GM19324 (cell line): ENCODE measurements around the gene GDPD2.

Experiments
- ATAC-seq: cut with Tn5 transposase; IDR thresholded peaks from one replicate; pipeline ENCODE4 v1.9.1; 2021; ENCODE audit warnings: mild to moderate bottlenecking, moderate library complexity; ENCODE audit not compliant: unreplicated experiment, low FRiP score

GDPD2 gene

DNA sequence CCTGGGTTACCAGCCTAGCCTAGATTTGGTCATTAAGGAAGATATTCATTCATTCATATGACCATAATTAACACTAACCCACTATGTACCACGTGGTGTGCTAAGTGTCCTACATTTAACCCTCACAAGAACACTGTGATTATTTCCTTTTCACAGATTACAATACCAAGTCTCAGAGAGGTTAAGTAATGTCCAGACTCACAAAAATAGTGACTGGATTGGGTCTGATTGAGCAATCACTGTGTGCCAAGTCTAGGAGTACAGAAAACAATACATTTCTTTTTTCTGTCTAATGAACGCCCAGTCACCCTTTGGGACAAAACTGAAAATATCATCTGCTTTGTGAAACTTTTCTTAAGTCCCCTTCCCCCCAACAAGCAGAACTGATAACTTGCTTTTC is 13.9 kb downstream of the GDPD2 start:
- no peak for ATAC-seq

DNA sequence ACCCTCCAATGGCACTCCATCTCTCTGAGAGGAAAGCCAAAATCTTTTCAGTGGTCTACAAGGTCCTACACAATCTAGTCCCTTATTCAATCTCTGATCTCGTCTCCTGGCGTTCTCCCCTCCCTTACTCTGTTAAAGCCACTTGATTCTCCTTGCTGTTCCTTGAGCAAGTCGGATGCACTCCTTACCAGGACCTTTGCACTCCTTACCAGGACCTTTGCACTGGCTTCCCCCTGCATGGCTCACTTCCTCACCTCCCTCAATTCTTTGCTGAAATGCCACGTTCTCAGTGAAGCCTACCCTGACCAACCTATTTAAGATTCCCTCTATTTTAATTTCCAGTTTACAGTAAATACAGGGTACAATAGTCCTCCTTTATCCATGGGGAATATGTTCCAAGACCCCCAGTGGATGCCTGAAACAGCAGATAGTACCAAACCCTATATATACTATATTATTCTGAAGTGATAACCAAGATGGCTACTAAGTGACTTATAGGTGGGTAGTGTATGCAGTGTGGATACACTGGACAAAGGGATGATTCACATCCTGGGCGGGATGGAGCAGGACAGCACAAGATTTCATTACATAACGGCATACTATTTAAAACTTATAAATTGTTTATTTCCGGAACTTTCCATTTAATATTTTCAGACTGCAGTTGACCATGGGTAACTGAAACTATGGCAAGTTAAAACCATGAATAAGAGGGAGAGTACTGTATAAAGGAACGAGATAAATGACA is 15.0 kb downstream of the GDPD2 start:
- no peak for ATAC-seq

DNA sequence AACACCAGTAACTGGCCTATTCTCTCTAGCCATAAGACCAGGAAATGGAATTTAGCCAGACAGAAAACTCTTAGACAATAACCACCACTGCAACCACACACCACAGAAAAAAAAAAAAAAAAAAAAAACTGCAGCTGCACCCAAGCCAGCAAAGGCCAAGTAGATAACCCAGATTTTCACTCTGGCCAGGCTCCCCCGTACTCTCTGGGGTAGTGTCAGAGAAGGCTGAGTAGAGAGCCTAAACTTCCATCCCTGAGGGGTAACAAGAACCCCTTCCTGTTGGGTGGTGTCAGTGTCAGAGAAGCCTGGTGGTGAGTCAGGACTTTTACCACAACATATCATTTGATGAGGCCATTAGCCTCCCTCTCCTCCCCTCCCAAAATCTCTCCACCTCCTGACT is 15.9 kb downstream of the GDPD2 start:
- ATAC-seq: no peak

DNA sequence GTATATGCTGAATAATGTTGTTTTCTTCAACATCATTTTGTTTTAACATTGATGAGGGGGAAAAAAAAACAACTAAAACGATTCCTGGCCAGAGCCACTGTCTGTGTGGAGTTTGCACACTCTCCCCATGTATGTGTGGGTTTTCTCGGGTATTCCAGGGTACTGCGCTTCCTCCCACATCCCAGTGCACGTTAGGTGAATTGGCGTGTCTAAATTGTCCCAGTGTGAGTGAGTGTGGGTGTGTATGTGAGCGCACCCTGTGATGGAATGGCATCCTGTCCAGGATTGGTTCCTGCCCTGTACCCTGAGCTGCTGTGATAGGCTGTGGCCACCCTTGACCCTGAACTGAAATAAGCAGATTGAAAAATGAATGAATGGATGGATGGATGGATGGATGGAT is 19.1 kb downstream of the GDPD2 start:
- no peak for ATAC-seq

DNA sequence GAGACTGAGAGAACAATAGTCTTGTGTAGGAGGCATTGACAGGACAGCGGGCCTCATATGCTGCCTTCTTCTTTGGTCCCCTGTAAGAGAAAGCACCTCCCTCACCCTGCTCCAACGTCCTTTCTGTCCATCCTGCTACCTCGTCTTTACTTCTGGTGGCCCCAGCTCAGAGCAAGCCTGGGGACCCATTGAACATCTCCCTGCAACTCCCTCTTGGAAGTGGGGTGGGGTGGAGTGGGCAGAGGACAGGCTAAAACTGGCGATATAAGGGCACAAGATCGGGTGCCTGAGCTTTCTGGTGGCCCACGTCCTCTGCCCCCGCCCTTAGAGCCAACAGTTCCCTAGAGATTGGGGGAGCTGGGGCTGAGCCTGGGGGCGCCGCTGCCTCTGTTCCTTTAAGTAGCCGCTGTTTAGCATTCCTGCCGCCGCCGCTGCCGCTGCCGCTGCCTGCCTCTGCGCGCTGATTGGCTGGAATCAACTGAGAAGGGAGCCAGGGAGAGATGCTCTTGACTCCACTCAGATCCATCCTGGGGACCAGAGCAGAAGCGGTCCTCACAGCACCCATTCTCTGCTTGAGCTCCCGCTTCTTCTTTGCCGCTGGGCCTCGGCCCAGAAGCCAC is 21.3 kb downstream of the GDPD2 start, which contains the start of gene DLG3:
TSS of gene DLG3 (plus strand) at position 510 of the 620 bp plus-strand sequence. CDS start 367 bp downstream, outside the sequence.
- no peak for ATAC-seq

DNA sequence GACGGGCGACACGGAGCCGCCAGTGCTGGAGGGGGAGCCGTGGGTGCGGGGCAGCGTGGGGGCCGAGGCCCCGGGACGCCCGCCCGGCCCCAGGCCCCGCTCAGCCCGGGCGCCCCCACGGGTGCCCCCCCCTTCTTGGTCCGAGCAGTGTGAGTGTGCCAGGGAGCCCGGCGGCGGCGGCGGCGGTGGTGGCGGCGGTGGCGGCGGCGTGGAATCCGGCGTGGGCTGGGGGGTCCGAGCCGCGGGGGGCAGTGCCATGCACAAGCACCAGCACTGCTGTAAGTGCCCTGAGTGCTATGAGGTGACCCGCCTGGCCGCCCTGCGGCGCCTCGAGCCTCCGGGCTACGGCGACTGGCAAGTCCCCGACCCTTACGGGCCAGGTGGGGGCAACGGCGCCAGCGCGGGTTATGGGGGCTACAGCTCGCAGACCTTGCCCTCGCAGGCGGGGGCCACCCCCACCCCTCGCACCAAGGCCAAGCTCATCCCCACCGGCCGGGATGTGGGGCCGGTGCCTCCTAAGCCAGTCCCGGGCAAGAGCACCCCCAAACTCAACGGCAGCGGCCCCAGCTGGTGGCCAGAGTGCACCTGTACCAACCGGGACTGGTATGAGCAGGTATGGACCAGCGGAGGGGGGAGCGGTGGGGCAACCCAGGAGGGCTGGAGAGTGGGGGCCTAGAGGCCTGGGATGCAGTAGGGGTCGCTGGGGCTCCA is 22.0 kb downstream of the GDPD2 start:
- no peak for ATAC-seq

DNA sequence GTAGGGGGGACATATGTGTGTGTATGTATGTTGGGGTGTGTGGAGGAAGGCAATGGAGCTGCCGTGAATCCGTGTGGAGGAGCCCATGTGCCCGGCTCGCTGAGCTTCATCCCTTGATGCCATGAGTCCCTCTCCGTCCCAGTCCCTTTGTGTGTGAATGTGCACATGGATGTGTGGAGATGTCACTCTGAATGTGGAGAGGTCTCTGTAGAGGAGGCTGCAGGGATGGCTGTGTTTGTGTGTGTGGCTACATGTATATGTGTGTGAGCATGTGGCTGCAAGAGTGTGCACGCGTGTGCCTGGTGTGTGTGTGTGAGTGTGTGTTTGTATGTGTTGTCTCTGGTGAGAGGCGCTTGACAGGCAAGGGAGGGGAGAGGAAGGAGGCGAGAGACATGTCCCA is 22.8 kb downstream of the GDPD2 start:
- no peak for ATAC-seq

DNA sequence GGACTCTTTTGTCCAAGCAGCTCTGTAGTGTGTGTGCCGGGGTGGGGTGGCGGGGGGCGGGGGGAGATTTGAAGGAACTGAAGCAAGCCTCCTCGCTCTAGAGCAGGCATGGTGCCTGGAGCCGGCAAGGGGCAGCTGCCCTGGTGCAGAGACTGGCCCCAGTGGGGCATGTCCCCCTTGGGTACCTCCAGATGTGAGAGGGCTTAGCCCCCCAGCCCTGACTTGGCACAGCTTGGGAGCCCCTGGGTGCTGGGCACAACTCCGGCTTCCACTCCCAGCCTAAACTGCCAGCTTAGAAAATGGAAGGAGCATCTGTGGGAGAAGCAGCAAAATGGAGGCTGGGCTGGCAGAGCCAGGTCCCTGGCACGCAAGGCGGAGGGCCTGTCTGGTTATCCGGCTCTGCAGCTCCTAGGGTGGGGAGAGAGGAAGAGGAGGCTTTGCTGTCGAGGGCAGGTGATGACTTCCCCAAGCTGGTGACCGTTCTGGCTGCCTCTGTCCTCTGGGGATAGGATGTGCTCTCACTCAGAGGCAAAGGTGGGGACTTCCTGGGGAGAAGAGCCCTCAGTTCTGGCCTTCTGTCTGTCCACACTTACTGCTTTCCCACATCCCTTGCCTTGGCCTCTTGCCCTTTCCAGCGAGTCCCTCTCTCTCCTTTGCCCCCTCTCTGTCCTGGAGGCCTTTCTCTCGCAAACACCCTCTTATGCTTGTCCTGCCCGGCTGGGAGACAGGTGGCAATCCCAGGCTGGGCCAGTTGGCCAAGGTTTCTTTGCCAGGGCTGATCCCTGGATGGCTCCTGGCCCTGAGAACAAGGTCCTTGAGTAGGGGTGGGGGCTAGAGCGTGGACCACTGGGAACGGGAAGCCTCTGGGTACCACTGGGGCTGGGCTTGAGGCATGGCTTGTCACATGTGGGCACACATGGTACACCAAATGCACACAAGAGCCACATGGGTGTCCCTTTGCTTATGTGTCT is 23.6 kb downstream of the GDPD2 start:
- no peak for ATAC-seq

DNA sequence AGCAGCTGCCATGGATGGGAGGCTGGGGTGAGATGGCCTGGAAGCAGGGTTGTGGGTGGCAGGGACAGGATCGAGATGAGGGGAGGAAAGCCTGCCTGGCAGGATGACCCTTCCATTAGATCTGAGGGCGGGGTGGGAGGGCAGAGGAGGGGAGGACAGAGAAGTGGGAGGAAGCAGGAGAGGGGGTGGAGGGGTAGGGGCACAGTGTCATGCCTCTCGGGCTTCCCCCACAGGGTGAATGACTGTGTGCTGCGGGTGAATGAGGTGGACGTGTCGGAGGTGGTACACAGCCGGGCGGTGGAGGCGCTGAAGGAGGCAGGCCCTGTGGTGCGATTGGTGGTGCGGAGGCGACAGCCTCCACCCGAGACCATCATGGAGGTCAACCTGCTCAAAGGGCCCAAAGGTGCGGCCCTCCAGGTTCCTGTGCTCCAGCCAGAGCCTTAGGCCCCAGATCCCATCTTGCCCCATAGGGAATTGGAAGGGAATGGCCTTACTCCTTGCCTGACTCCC is 26.4 kb downstream of the GDPD2 start:
- no peak for ATAC-seq

DNA sequence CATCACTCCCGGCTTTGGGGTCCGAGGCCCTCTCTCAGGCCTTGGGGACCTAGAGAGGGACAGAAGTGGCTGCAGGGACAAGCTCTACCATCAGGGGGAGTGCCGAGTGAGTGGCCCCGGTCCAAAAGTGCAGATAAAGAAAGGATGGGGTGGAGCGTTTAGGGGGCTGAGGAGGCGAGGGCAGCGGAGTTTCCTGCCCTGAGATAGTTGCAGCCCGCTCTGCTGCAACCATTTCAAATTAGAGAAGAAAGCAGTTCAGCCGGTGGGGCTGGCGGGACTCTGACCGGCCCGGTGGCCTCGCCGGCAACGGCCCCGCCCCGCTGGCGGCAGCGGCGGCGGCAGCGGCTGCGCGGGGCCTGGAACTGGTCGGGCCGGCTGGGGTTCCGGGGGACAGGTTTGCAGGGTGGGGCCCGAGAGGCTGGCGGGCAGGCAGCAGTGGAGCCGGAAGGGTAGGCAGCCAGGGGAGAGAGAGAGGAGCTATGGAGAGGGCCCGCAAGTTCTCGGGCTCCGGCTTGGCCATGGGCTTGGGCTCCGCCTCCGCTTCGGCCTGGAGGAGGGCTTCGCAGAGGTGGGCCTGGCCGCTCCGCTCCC is 29.1 kb downstream of the GDPD2 start:
- ATAC-seq: no peak

DNA sequence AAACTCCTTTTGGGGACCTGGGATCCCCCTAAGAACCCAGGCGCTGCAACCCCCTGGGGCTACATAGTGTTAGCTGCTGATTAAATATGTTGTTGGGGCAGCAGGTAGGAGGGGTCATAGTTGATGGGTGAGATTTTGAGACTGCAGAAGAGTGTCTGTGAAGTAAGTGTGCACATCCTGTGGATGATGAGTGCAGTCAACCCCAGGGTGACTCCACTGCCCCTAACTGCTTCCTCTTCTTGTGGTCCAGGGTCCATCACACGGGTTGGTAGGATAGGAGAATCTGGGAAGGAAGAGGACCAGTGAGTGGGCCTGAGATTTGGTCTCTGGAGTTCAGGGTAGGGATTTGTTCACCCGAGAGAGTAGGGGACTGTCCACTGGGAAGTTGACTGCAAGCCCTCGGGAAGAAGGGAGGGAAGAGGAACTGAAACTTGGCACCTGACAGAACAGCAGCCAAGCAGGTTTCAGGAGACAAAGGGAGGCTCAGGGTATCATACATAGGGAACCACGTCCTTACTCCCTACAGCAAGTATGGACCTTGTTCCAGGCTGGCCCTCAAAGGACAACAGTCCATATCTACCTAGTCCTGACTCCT is 30.0 kb downstream of the GDPD2 start:
- ATAC-seq: no peak

DNA sequence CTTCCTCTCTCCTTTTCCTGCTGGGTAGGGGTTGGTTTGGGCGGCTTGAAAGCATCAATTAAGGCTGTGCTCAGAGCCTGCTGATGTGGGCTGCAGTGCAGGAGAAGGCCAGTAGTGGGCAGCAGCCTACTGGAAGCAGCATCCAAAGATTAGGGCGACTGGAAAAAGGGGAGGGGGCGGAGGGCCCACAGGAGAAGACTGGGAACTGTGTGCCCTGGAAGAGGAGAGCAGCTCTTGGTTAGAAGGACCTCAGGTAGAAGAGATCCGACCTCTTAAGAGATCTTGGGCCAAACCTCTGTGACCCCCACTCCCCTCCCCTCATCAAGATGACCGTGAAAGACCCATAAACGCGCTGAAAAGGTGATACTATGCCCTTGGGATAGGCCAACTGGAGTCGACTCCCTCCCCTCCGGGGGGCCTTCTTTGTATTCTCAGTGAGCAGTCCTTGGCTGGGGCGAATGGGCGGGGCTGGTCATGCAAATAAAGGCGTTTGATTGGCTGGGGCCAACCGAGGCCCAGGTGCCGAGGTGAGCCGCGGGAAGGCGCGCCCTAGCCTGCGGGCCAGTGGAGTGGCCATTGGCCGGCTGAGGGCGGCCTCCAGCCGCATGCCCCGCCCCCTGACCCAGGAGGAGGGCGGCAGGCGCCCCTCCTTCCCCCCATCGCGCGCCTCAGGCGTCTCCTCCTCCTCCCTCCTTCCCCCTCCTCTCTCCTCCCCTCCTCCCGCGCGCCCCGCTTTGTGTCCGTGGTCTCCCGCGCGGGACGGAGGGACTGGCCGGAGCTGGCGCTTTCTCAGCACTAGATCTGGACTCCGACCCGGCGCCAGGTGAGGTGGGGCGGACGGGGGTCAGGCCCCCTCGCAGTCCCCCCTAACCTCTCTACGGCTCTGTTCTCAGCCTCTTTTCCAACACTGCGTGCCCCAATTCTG is 31.6 kb downstream of the GDPD2 start:
- ATAC-seq: peak; percentile 72

DNA sequence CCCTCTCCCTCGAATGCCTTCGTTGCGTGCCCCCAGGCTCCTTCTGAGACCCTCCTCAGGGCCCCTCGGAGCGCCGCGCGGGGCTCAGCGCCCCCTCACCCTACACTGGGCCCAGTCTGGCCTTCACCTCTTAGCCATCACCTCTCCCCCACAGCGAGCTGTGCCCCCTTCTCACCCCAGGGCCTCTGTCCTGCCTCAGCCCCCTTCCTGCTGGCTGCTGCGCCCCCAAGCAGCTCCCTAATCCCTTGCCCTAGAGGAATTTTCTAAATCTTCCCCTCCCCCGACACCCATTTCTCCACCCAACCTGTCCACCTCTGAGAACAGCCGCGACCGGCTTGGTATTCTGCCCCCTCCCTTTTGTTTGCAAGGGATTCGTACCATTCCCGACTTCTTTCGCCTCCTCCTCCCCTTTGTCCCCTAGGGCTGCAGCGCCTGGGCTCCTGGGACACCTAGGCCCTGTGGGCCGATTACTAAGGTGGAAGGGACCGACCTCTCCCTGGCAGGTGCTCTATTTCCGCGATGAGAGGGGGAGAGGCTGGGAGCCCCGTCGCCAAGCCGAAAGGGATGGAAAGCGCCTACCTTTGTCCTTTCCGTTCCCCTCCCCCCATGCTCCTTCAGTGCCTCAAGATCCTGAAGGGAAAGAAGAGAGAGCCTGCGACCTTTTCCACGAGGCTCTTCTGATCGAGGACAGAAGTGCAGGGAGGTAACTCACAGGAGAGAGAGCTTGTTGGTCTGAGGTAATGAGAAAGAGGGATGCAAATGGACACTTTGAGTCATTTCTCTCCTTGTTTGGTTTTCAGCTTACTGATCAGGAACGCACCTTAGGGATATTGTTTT is 32.5 kb downstream of the GDPD2 start:
- no peak for ATAC-seq

DNA sequence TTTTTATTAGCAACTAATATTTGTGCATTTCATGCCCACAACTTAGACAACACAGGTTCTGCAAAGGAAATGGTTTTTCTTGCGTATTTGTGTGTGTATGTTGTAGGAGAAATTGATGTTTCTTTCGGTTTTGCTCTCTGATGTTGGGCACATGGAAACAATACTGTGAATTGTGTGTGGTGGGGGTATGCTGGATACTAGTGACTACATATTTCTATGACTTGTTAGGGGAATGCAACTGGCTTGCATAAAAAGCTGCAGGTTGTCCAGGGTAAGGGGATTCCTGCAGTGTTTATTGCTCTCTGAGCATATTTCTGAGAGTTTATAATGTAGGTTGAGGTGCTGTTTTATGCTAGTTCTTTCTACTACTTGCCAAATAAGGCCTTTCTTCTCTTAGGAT is 33.1 kb downstream of the GDPD2 start:
- no peak for ATAC-seq

DNA sequence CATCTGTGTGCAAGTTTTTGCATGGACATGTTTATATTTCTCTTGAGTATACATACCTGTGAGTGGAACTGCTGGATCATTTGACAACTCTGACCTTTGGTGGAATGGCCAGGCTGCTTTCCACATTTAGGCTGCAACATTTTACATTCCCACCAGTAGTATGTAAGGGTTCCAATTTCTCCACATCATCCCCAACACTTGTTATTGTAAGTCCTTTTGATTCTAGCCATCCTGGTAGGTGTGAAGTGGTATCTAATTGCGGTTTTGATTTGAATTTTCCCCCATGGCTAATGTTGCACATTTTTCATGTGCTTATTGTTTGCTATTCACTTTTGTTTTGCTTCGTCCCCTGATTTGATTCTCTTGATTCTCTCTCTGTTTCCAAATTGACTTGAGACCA is 37.9 kb downstream of the GDPD2 start:
- no peak for ATAC-seq

DNA sequence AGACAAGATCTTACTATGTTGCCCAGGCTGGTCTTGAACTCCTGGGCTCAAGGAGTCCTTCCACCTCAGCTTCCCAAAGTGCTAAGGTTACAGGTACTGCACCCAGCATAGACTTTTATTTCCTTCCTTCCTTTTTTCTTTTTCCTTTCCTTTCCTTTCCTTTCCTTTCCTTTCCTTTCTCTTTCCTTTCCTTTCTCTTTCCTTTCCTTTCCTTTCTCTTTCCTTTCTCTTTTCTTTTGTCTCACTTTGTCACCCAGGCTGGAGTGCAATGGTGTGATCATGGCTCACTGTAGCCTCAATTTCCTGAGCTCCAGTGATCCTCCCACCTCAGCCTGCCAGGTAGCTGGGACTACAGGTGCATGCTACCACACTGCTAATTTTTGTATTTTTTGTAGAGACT is 40.9 kb downstream of the GDPD2 start:
- no peak for ATAC-seq

DNA sequence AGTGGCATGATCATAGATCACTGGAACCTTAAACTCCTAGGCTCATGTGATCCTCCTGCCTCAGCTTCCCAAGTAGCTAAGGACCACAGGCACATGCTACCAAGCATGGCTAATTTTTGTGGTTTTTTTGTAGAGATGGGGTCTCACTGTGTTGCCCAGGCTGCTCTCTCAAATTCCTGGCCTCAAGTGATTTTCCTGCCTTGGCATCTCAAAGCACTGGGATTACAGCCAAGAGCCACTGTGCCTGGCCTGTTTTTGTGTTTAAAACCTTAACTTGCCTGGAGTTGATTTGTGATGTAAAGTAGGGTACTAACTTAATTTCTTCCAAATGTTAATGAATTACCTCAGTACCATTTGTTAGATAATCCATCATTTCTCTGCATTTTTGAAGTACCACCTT is 43.9 kb downstream of the GDPD2 start:
- ATAC-seq: no peak

DNA sequence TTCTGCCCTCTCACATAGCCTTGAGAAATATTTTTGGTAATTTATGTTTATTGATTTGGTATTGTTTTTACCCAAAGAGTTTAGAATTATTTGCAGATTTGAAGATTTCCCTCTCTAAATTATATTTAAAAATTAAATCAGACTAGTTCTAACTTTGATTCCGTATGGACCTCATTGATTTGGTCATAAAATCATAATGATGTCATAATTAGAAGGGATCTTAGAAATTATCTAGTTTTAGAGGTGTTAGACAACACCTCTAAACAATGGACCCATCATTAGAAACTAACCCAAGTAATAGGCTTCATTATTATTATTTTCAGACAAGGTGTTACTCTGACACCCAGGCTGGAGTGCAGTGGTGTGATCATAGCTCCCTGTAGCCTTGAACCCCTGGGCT is 45.6 kb downstream of the GDPD2 start:
- ATAC-seq: no peak
